Inferior parietal cortex (tissue), 1 donor: ENCODE data around the gene CCT6B.

Experiments
- DNase-seq: peaks from one replicate; pipeline ENCODE4 v3.0.0-alpha.2; 2016; ENCODE audit errors: extremely low spot score

Gene CCT6B

DNA sequence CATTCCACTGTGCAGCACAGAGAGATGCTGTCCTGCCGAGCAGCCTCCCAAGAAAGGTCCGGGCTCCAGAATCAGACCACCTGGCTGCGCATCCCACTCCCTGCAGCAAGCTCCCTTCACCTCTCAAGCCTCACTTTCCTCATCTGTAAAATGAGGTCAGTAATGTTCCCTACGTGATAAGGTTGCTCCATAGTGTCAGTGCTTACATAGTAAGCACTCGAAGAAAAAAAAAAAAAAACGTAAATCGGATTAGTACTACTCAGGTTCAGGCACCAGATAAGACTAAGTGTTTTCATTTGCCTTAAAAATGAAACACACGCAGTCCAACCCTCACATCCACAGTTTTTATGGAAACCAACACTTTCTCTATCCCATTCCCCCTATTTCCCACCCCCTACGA is 76.7 kb downstream of the CCT6B start:
- no peak for DNase-seq

DNA sequence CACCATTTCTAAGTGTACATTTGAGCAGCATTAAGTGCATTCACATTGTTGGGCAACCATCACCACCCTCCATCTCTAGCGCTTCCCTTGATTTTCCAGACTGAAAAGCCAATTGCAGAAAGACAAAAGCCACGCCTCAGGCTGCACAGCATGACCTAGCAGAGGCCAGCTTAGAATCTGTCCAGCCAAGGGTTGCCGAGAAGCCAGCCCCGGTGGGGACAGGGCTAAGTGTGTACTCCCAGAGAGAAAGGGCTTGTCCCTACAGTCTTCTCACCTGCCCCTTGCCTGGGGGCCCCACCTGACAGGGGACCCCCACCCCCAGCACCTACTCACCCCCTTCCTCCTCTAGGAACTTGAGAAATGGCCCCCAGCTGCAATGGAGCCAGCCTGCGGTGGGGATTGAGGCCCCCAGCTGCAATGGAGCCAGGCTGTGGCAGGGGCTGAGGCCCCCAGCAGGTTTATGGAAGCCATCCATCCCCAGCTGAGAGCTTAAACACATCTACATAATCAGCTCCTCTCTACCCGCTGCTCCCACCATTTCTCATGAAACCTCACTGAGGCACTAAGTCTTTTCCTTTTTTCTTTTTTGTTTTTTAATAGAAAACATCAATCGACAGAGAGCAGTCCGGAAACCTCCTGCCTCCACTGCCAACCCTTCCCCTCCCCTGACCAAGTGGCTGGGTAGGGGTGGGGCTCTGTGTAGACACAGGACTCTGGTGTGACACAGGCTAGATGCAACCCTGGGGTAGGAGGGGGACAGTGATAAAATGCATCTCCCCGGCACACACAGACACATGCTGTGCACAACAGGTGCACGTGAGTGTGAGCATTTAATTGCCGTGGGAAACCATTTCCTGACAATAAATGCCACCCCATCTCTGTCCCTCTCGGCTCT is 77.9 kb downstream of the CCT6B start:
- DNase-seq = no peak

DNA sequence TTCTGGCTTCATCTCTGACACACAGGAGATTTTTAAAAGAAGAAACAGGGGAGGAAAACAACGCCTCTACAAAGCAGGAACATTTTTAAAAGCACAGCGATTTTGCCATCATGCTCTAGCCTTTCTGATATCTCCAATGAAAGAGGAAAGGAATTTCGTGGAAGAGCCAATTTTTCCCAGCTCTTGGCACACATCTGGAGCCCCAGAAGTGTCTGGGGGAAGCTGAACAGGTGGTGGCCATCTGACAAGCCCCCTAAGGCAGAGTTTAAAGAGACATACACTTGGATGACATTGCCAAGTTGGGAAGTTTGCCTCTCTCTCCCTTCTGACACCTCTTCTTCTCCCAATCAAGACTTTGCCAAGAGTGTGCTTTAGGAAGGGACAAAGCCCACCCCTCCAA is 82.1 kb downstream of the CCT6B start:
- DNase-seq = no peak
